Measurements from ENCODE around the gene PMEPA1.

The PMEPA1 gene

DNA sequence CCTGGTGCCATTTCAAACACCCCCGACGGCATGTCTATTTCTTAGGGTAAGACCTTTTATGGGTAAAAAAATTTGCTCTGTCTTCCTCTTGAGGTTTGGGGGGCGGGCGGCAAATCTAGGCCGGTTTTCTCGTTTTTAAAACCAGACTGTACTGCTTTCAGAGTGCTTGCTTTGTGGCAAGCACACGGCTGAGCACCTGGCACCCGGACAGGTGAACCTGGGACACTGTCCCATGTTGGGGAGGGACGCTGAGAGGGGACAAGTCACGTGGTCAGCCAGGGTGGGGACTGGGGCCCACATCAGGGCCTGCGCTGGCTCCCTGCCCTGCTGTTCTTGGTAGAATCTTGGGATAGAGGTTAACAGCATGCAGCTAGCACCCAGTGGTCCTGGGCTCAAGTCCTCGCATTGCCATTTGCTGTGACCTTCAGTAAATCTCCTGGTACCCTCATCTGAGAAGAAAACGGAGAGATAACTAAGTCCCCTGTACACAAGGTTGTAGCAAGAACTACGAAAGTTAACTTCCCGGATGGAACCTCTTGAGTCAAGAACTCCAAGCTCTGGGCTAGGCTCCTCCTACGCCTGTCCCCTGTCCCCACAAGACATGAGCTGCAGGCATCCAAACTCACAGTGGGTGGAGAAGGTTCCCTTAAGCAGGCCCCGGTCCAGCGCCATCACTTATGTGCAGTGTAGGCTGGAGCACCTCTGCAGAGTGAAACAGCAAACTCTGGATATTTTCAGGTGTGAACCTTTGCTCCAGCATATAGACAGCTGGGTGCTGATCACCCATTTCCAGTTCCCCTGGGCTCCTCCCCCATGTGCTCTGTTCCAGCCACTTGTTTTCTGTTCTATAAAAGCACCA lies 41.7 kb downstream of the PMEPA1 start:
- Histone ChIP-seq H3K36me3 (ENCODE audit: control insufficient read depth, insufficient read depth, low read length) (no peaks in the 10 kb centered on the region), H3K27me3 (ENCODE audit: control insufficient read depth, insufficient read depth, low read length) (no peaks in the 10 kb centered on the region), H3K4me1 (no peaks in the 10 kb centered on the region), H3K9ac (no peak overlapping the region), H3K4me2 (ENCODE audit: low read length) (no peak overlapping the region), H3K27ac (no peak overlapping the region), H3K79me2 (no peaks in the 10 kb centered on the region), H3K4me3 (ENCODE audit: low read depth, low read length) (no peak overlapping the region), H3K9me3 (ENCODE audit: control insufficient read depth, low read length) (no peaks in the 10 kb centered on the region), H2AFZ (no peak overlapping the region)
- TF ChIP-seq, protein P1, sequence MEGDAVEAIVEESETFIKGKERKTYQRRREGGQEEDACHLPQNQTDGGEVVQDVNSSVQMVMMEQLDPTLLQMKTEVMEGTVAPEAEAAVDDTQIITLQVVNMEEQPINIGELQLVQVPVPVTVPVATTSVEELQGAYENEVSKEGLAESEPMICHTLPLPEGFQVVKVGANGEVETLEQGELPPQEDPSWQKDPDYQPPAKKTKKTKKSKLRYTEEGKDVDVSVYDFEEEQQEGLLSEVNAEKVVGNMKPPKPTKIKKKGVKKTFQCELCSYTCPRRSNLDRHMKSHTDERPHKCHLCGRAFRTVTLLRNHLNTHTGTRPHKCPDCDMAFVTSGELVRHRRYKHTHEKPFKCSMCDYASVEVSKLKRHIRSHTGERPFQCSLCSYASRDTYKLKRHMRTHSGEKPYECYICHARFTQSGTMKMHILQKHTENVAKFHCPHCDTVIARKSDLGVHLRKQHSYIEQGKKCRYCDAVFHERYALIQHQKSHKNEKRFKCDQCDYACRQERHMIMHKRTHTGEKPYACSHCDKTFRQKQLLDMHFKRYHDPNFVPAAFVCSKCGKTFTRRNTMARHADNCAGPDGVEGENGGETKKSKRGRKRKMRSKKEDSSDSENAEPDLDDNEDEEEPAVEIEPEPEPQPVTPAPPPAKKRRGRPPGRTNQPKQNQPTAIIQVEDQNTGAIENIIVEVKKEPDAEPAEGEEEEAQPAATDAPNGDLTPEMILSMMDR (IDR thresholded peaks at IDR 0.05): no peak

DNA sequence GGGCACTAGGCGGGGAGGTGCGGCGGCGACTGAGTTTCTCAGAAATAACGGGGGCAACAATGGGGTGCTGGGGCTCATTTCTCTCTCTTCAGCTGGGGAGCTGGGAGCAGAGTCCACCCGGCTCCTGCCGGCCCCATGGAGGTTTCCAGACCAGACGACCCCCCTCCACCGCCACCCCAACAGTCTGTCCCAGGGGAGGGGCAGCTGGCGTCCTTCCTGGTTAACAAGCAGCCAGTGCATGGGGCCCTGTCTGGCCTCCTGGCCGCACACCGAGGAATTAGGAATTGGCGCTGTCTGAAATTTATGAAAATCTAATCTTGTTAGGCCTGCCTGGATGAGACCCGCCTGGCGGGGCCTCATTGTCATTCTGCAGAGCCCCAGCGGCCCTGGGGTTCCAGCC lies 42.4 kb downstream of the PMEPA1 start:
- TF ChIP-seq, protein P1 (IDR thresholded peaks at IDR 0.05): no peak
- Histone ChIP-seq H3K4me1 (no peaks in the 10 kb centered on the region), H3K9ac (no peak overlapping the region)

GRCh38 chr20:57666834-57667157 lies 43.0 kb downstream of the PMEPA1 start:
- no peak overlapping the region for H3K4me3 ChIP-seq (ENCODE audit: low read depth, low read length)
- TF ChIP-seq, protein P1 (IDR thresholded peaks at IDR 0.05): no peak
- H3K27ac ChIP-seq: no peak overlapping the region
- no peaks in the 10 kb centered on the region for H3K36me3 ChIP-seq (ENCODE audit: control insufficient read depth, insufficient read depth, low read length)
- no peaks in the 10 kb centered on the region for H3K9me3 ChIP-seq (ENCODE audit: control insufficient read depth, low read length)
- no peaks in the 10 kb centered on the region for H3K4me1 ChIP-seq
- no peak overlapping the region for H2AFZ ChIP-seq
- H3K4me2 ChIP-seq (ENCODE audit: low read length): no peak overlapping the region
- H3K9ac ChIP-seq: no peak overlapping the region
- H3K79me2 ChIP-seq: no peaks in the 10 kb centered on the region
- H3K27me3 ChIP-seq (ENCODE audit: control insufficient read depth, insufficient read depth, low read length): no peaks in the 10 kb centered on the region

More for the DNA sequence above, 42.4 kb downstream of the PMEPA1 start:
- Histone ChIP-seq H3K9me3 (ENCODE audit: control insufficient read depth, low read length) (no peaks in the 10 kb centered on the region), H3K79me2 (no peaks in the 10 kb centered on the region), H3K4me3 (ENCODE audit: low read depth, low read length) (no peak overlapping the region), H2AFZ (no peak overlapping the region), H3K36me3 (ENCODE audit: control insufficient read depth, insufficient read depth, low read length) (no peaks in the 10 kb centered on the region), H3K27ac (no peak overlapping the region), H3K27me3 (ENCODE audit: control insufficient read depth, insufficient read depth, low read length) (no peaks in the 10 kb centered on the region), H3K4me2 (ENCODE audit: low read length) (no peak overlapping the region)

DNA sequence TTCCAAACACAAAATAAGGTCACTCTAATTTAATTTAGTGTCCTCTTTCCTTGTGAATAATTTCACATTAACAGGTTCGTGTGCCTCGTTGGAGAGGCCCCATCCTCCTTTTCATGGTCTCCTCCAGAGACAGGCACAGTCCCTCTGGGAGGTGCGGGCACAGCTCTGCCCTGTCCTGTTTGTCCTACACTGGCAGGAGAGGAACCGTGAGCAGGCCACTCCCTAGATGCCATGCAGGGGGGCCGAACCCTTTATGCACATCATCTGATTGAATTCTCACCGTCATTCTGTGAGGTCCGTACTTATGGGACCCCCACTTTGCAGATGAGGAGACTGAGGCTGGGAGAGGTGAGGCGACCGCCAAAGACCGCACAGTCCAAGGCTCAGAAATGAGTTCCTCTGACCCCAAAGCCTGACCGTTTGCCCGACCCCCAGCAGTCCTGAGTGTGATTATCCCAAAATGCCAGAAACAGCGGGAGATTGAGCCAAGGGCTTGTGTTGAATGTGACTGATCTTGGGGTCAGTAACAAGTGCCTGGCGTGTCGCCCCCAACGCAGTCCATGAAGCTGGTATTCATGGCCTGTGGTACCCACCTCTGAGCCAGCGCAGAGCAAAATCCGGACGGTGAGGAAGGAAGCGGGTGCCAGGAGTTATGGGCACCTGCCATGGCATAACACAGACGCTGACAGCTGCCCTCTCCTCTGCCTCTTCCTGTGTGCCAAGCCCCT lies 43.5 kb downstream of the PMEPA1 start:
- TF ChIP-seq, protein P1 (IDR thresholded peaks at IDR 0.05): no peak
- H3K79me2 ChIP-seq: no peaks in the 10 kb centered on the region
- no peak overlapping the region for H3K27ac ChIP-seq
- H2AFZ ChIP-seq: no peak overlapping the region
- no peaks in the 10 kb centered on the region for H3K4me1 ChIP-seq
- H3K4me2 ChIP-seq (ENCODE audit: low read length): no peak overlapping the region
- H3K9ac ChIP-seq: no peak overlapping the region
- no peaks in the 10 kb centered on the region for H3K9me3 ChIP-seq (ENCODE audit: control insufficient read depth, low read length)
- no peak overlapping the region for H3K4me3 ChIP-seq (ENCODE audit: low read depth, low read length)
- no peaks in the 10 kb centered on the region for H3K36me3 ChIP-seq (ENCODE audit: control insufficient read depth, insufficient read depth, low read length)
- H3K27me3 ChIP-seq (ENCODE audit: control insufficient read depth, insufficient read depth, low read length): no peaks in the 10 kb centered on the region
